HUES48 (cell line): Measurements from ENCODE around the gene CST3.

ENCODE experiments used
- H3K27ac ChIP-seq: one replicate; pipeline ENCODE4 v1.7.0; 2013; ENCODE audit warnings: low read depth, low read length, inconsistent platforms
- H3K27me3 ChIP-seq: 2 replicates; pipeline ENCODE4 v1.6.1; 2013; ENCODE audit warnings: mild to moderate bottlenecking, low read length; ENCODE audit not compliant: control insufficient read depth, insufficient read depth
- H3K36me3 ChIP-seq: 2 replicates; pipeline ENCODE4 v1.6.1; 2013; ENCODE audit warnings: low read length; ENCODE audit not compliant: control insufficient read depth, insufficient read depth
- H3K4me1 ChIP-seq: 2 replicates; pipeline ENCODE4 v1.6.1; 2013; ENCODE audit warnings: mild to moderate bottlenecking, low read length; ENCODE audit not compliant: control insufficient read depth, insufficient read depth
- H3K4me3 ChIP-seq: 2 replicates; pipeline ENCODE4 v1.5.1; 2013; ENCODE audit warnings: mild to moderate bottlenecking, low read depth, low read length
- H3K9ac ChIP-seq: 2 replicates; pipeline ENCODE4 v1.6.1; 2013; ENCODE audit warnings: mild to moderate bottlenecking, low read depth, low read length, moderate library complexity
- H3K9me3 ChIP-seq: 2 replicates; pipeline ENCODE4 v1.6.1; 2013; ENCODE audit warnings: low read length; ENCODE audit not compliant: control insufficient read depth, insufficient read depth

The CST3 gene

GRCh38 chr20:23653400-23653938 lies 15.7 kb upstream of the CST3 start:
- H3K9ac ChIP-seq: no peak overlapping the region
- H3K27me3 ChIP-seq: no peaks in the 10 kb centered on the region
- no peaks in the 10 kb centered on the region for H3K9me3 ChIP-seq
- no peak overlapping the region for H3K4me3 ChIP-seq
- no peaks in the 10 kb centered on the region; the same call in 1 of the 2 replicates for H3K4me1 ChIP-seq
- H3K27ac ChIP-seq: no peak overlapping the region
- no peaks in the 10 kb centered on the region for H3K36me3 ChIP-seq

- no peaks in the 10 kb centered on the region for H3K9me3 ChIP-seq
- H3K4me1 ChIP-seq: no peaks in the 10 kb centered on the region; the same call in 1 of the 2 replicates
- no peaks in the 10 kb centered on the region for H3K36me3 ChIP-seq
- H3K27ac ChIP-seq: no peak overlapping the region
- no peak overlapping the region for H3K4me3 ChIP-seq
- no peaks in the 10 kb centered on the region for H3K27me3 ChIP-seq
- no peak overlapping the region for H3K9ac ChIP-seq
Observed at GRCh38 chr20:23652926-23653325, 15.2 kb upstream of the CST3 start.

GRCh38 chr20:23652371-23652770 lies 14.6 kb upstream of the CST3 start:
- Histone ChIP-seq H3K4me1 (no peaks in the 10 kb centered on the region; the same call in 1 of the 2 replicates), H3K27me3 (no peaks in the 10 kb centered on the region), H3K9me3 (no peaks in the 10 kb centered on the region), H3K4me3 (no peak overlapping the region), H3K9ac (no peak overlapping the region), H3K27ac (no peak overlapping the region), H3K36me3 (no peaks in the 10 kb centered on the region)

GRCh38 chr20:23651117-23651516 lies 13.4 kb upstream of the CST3 start:
- no peak overlapping the region for H3K9ac ChIP-seq
- no peak overlapping the region for H3K27ac ChIP-seq
- no peaks in the 10 kb centered on the region for H3K9me3 ChIP-seq
- H3K36me3 ChIP-seq: no peaks in the 10 kb centered on the region
- H3K4me3 ChIP-seq: no peak overlapping the region
- H3K4me1 ChIP-seq: no peaks in the 10 kb centered on the region; the same call in 1 of the 2 replicates
- no peaks in the 10 kb centered on the region for H3K27me3 ChIP-seq

GRCh38 chr20:23649830-23650417 lies 12.2 kb upstream of the CST3 start:
- Histone ChIP-seq H3K36me3 (no peaks in the 10 kb centered on the region), H3K27me3 (no peaks in the 10 kb centered on the region), H3K4me3 (no peak overlapping the region), H3K9ac (no peak overlapping the region), H3K4me1 (no peaks in the 10 kb centered on the region), H3K9me3 (no peaks in the 10 kb centered on the region), H3K27ac (no peak overlapping the region)

GRCh38 chr20:23649242-23649641 lies 11.5 kb upstream of the CST3 start:
- no peaks in the 10 kb centered on the region for H3K27me3 ChIP-seq
- no peak overlapping the region for H3K9ac ChIP-seq
- H3K4me1 ChIP-seq: peaks cover 3% of the 10 kb centered on the region; the same call in 1 of the 2 replicates
- H3K27ac ChIP-seq: no peak overlapping the region
- no peak overlapping the region for H3K4me3 ChIP-seq
- H3K9me3 ChIP-seq: no peaks in the 10 kb centered on the region
- H3K36me3 ChIP-seq: no peaks in the 10 kb centered on the region

GRCh38 chr20:23647346-23647745 lies 9.6 kb upstream of the CST3 start:
- no peaks in the 10 kb centered on the region for H3K9me3 ChIP-seq

GRCh38 chr20:23646106-23646873 lies 8.5 kb upstream of the CST3 start:
- Histone ChIP-seq H3K36me3 (no peaks in the 10 kb centered on the region), H3K4me3 (no peak overlapping the region), H3K4me1 (peaks cover 3% of the 10 kb centered on the region; the same call in 1 of the 2 replicates)

More at GRCh38 chr20:23647346-23647745, 9.6 kb upstream of the CST3 start:
- H3K27me3 ChIP-seq: no peaks in the 10 kb centered on the region
- H3K27ac ChIP-seq: no peak overlapping the region
- H3K36me3 ChIP-seq: no peaks in the 10 kb centered on the region
- H3K4me1 ChIP-seq: peaks cover 3% of the 10 kb centered on the region; the same call in 1 of the 2 replicates
- H3K4me3 ChIP-seq: no peak overlapping the region
- H3K9ac ChIP-seq: no peak overlapping the region

GRCh38 chr20:23645575-23645974 lies 7.8 kb upstream of the CST3 start:
- no peaks in the 10 kb centered on the region for H3K9me3 ChIP-seq
- no peak overlapping the region for H3K4me3 ChIP-seq
- H3K27ac ChIP-seq: no peak overlapping the region
- H3K36me3 ChIP-seq: no peaks in the 10 kb centered on the region
- no peak overlapping the region for H3K9ac ChIP-seq
- H3K27me3 ChIP-seq: no peaks in the 10 kb centered on the region
- H3K4me1 ChIP-seq: peaks cover 3% of the 10 kb centered on the region; the same call in 1 of the 2 replicates

More at GRCh38 chr20:23646106-23646873, 8.5 kb upstream of the CST3 start:
- no peaks in the 10 kb centered on the region for H3K9me3 ChIP-seq
- H3K9ac ChIP-seq: no peak overlapping the region
- H3K27ac ChIP-seq: no peak overlapping the region
- no peaks in the 10 kb centered on the region for H3K27me3 ChIP-seq

- Histone ChIP-seq H3K9me3 (no peaks in the 10 kb centered on the region), H3K27me3 (no peaks in the 10 kb centered on the region), H3K4me1 (peaks cover 3% of the 10 kb centered on the region; the same call in 1 of the 2 replicates), H3K4me3 (no peak overlapping the region), H3K27ac (no peak overlapping the region), H3K9ac (no peak overlapping the region), H3K36me3 (no peaks in the 10 kb centered on the region)
Observed at GRCh38 chr20:23644164-23644563, 6.4 kb upstream of the CST3 start.

- Histone ChIP-seq H3K27me3 (no peaks in the 10 kb centered on the region), H3K9me3 (no peaks in the 10 kb centered on the region), H3K4me3 (no peak overlapping the region), H3K9ac (no peak overlapping the region), H3K27ac (no peak overlapping the region), H3K36me3 (no peaks in the 10 kb centered on the region), H3K4me1 (peaks cover 3% of the 10 kb centered on the region; the same call in 1 of the 2 replicates)
Observed at GRCh38 chr20:23643659-23644058, 5.9 kb upstream of the CST3 start.
